Upper lobe of right lung (tissue), 1 donor: ENCODE measurements around the gene JMJD7. TPM values are rescaled to one million over a fixed set of nuclear protein-coding genes. Genes with fewer than 3 reads are reported as not detected.

Experiments
- ATAC-seq: fragments of 200-7000 bp; cut with Tn5 transposase; one replicate; pipeline ENCODE4 v1.9.1; 2020; ENCODE audit warnings: mild to moderate bottlenecking, moderate library complexity
- DNase-seq: peaks from one replicate; pipeline ENCODE4 v3.0.0-alpha.2; 2020
- H3K27ac ChIP-seq: fragments of 200-600 bp; one replicate; pipeline ENCODE4 v1.8.0; 2022
- H3K27me3 ChIP-seq: fragments of 200-600 bp; one replicate; pipeline ENCODE4 v1.8.0; 2022; ENCODE audit warnings: mild to moderate bottlenecking
- H3K36me3 ChIP-seq: fragments of 200-600 bp; one replicate; pipeline ENCODE4 v1.8.0; 2022
- H3K4me1 ChIP-seq: fragments of 200-600 bp; one replicate; pipeline ENCODE4 v1.8.0; 2022
- H3K4me3 ChIP-seq: fragments of 200-600 bp; one replicate; pipeline ENCODE4 v1.8.0; 2022; ENCODE audit warnings: mild to moderate bottlenecking
- H3K9me3 ChIP-seq: fragments of 200-600 bp; one replicate; pipeline ENCODE4 v1.8.0; 2022
- CTCF ChIP-seq: fragments of 200-600 bp; IDR thresholded peaks from one replicate; pipeline ENCODE4 v1.8.0; 2022; ENCODE audit warnings: antibody characterized with exemption
- intact Hi-C: fragments of 100-400 bp; cut with DNase I; formaldehyde crosslinking; loops from one replicate; pipeline ENCODE4 v1.11.0; 2022
- total RNA-seq: library from RNA; stranded (reverse); fragmentation: NEBNext Ultra II Directional; extraction: Animal tissue kit (Norgen Biotek cat#: 25700); gene quantifications from one replicate; pipeline ENCODE4 v1.2.1, GENCODE V29; 2021
- donor health status: DM: no; HTN: yes; CAD: no; lungs with severe emphysema.

Gene JMJD7
- total RNA-seq, 1 donor from 2014 or later = 36.7 TPM

GRCh38 chr15:41836713-41837454 lies 9.0 kb downstream of the JMJD7 start:
- peak; percentile 90 for DNase-seq
- peak; percentile 67 for ATAC-seq
- intact Hi-C loops = no loop called here
- Histone ChIP-seq H3K4me1 (peaks cover 18% of the 10 kb centered on the region), H3K27me3 (no peaks in the 10 kb centered on the region), H3K36me3 (peaks cover 26% of the 10 kb centered on the region), H3K9me3 (no peaks in the 10 kb centered on the region), H3K27ac (peak overlapping the region; percentile 73), H3K4me3 (no peak overlapping the region)
- no peak for TF ChIP-seq CTCF

- DNase-seq (peak; percentile 93), ATAC-seq (peak; percentile 88)
- Histone ChIP-seq H3K4me3 (no peak within 1 kb of the TSS), H3K36me3 (peaks cover 32% of the 10 kb centered on the region), H3K9me3 (no peaks in the 10 kb centered on the region), H3K27ac (peak within 1 kb of the TSS; percentile 73), H3K4me1 (peaks cover 12% of the 10 kb centered on the region), H3K27me3 (no peaks in the 10 kb centered on the region)
- intact Hi-C loops = no loop called here
- TF ChIP-seq CTCF = no peak
Measured at GRCh38 chr15:41838400-41838897, 10.6 kb downstream of the JMJD7 start, which contains the start of gene PLA2G4B. Gene PLA2G4B (plus strand): TSS chr15:41838847. CDS start chr15:41838914, 67 bp downstream.

- intact Hi-C loops = no loop called here
- Histone ChIP-seq H3K9me3 (no peaks in the 10 kb centered on the region), H3K27ac (no peak overlapping the region), H3K27me3 (no peaks in the 10 kb centered on the region), H3K36me3 (peaks cover 44% of the 10 kb centered on the region), H3K4me3 (no peak overlapping the region), H3K4me1 (peaks cover 12% of the 10 kb centered on the region)
- ATAC-seq = no peak
- TF ChIP-seq CTCF = no peak
- no peak for DNase-seq
Measured at GRCh38 chr15:41839781-41840491, 12.0 kb downstream of the JMJD7 start.

- ATAC-seq = no peak
- intact Hi-C loops = no loop called here
- Histone ChIP-seq H3K4me1 (peaks cover 12% of the 10 kb centered on the region), H3K4me3 (no peak overlapping the region), H3K9me3 (no peaks in the 10 kb centered on the region), H3K36me3 (peaks cover 51% of the 10 kb centered on the region), H3K27me3 (no peaks in the 10 kb centered on the region), H3K27ac (no peak overlapping the region)
- DNase-seq = no peak
- no peak for TF ChIP-seq CTCF
Measured at GRCh38 chr15:41840673-41841072, 12.8 kb downstream of the JMJD7 start.

- no peak for DNase-seq
Measured at GRCh38 chr15:41841131-41841530, 13.2 kb downstream of the JMJD7 start.

More at GRCh38 chr15:41841131-41841530, 13.2 kb downstream of the JMJD7 start:
- intact Hi-C loops = no loop called here
- Histone ChIP-seq H3K27me3 (no peaks in the 10 kb centered on the region), H3K9me3 (no peaks in the 10 kb centered on the region), H3K4me3 (no peak overlapping the region), H3K27ac (no peak overlapping the region), H3K4me1 (peaks cover 12% of the 10 kb centered on the region), H3K36me3 (peaks cover 55% of the 10 kb centered on the region)
- no peak for ATAC-seq
- TF ChIP-seq CTCF = no peak
